ENCODE results near the gene ACTN4. TPM values are rescaled to one million over a fixed set of nuclear protein-coding genes. Genes with fewer than 3 reads are reported as not detected.

The ACTN4 gene
- total RNA-seq, 2 experiments from 2014 or later: 337 to 354 TPM

- Mint-ChIP-seq H3K4me3 (peak overlapping the region; percentile 5), H3K27me3 (peaks cover 7% of the 10 kb centered on the region), H3K27ac (peak overlapping the region; percentile 83), H3K4me1 (peaks cover 47% of the 10 kb centered on the region), H3K9me3 (no peaks in the 10 kb centered on the region), H3K36me3 (ENCODE audit: low read depth) (peaks cover 12% of the 10 kb centered on the region)
- ChIA-PET CTCF (interaction anchor here (0.5 to 1.9 kb wide), 8 partner anchors 11 to 197 kb away, joined by 3 to 8 read pairs (median 4); partner anchors contain the start of genes MRPS12 and SARS2), POLR2A (no interaction called here)
- DNase-seq: no peak
These were observed 86.2 kb downstream of the ACTN4 start for GRCh38 chr19:38733493-38734175.

- POLR2A ChIA-PET: no interaction called here
- CTCF ChIA-PET: interaction anchor here (1.2 to 1.9 kb wide), 7 partner anchors 11 to 196 kb away, joined by 3 to 8 read pairs (median 4); partner anchors contain the start of genes MRPS12 and SARS2
- DNase-seq: no peak
- Mint-ChIP-seq H3K27ac (peak overlapping the region; percentile 83), H3K36me3 (ENCODE audit: low read depth) (peaks cover 12% of the 10 kb centered on the region), H3K4me3 (peak overlapping the region; percentile 69), H3K27me3 (peaks cover 7% of the 10 kb centered on the region), H3K9me3 (no peaks in the 10 kb centered on the region), H3K4me1 (peaks cover 47% of the 10 kb centered on the region)
These were observed 86.7 kb downstream of the ACTN4 start for GRCh38 chr19:38734176-38734425.

- ChIA-PET CTCF (interaction anchor here (0.6 to 1.9 kb wide), 9 partner anchors 12 to 1731 kb away, joined by 3 to 8 read pairs (median 4); partner anchors contain the start of genes BLVRB, MRPS12 and SARS2), POLR2A (no interaction called here)
- Mint-ChIP-seq H3K4me1 (peaks cover 49% of the 10 kb centered on the region), H3K9me3 (no peaks in the 10 kb centered on the region), H3K27ac (peak overlapping the region; percentile 83), H3K36me3 (ENCODE audit: low read depth) (peaks cover 10% of the 10 kb centered on the region), H3K27me3 (peaks cover 7% of the 10 kb centered on the region), H3K4me3 (peak overlapping the region; percentile 69)
- DNase-seq: peak; percentile 48
These were observed 87.2 kb downstream of the ACTN4 start for GRCh38 chr19:38734426-38735256.

- H3K4me1 Mint-ChIP-seq: peaks cover 49% of the 10 kb centered on the region
- no peaks in the 10 kb centered on the region for H3K9me3 Mint-ChIP-seq
- peaks cover 7% of the 10 kb centered on the region for H3K27me3 Mint-ChIP-seq
- ChIA-PET POLR2A (no interaction called here), CTCF (interaction anchor here (0.6 to 1.7 kb wide), 7 partner anchors 12 to 1731 kb away, joined by 3 to 8 read pairs (median 3); partner anchors contain the start of genes BLVRB, MRPS12 and SARS2)
- peak overlapping the region; percentile 83 for H3K27ac Mint-ChIP-seq
- peak overlapping the region; percentile 69 for H3K4me3 Mint-ChIP-seq
- peaks cover 6% of the 10 kb centered on the region for H3K36me3 Mint-ChIP-seq (ENCODE audit: low read depth)
- DNase-seq: peak; percentile 27
These were observed 87.8 kb downstream of the ACTN4 start for GRCh38 chr19:38735257-38735686.

GRCh38 chr19:38736036-38736412 is 88.6 kb downstream of the ACTN4 start:
- POLR2A ChIA-PET: no interaction called here
- Mint-ChIP-seq H3K4me1 (peaks cover 45% of the 10 kb centered on the region), H3K27me3 (peaks cover 7% of the 10 kb centered on the region), H3K27ac (no peak overlapping the region), H3K36me3 (ENCODE audit: low read depth) (peaks cover 1% of the 10 kb centered on the region), H3K4me3 (no peak overlapping the region), H3K9me3 (no peaks in the 10 kb centered on the region)
- DNase-seq: peak; percentile 46
- CTCF ChIA-PET: no interaction called here

GRCh38 chr19:38736413-38737280 is 89.2 kb downstream of the ACTN4 start:
- peak; percentile 54 for DNase-seq
- Mint-ChIP-seq H3K4me3 (peak overlapping the region; percentile 55), H3K9me3 (no peaks in the 10 kb centered on the region), H3K36me3 (ENCODE audit: low read depth) (peaks cover 1% of the 10 kb centered on the region), H3K4me1 (peaks cover 45% of the 10 kb centered on the region), H3K27ac (no peak overlapping the region), H3K27me3 (peaks cover 7% of the 10 kb centered on the region)
- ChIA-PET CTCF (no interaction called here), POLR2A (interaction anchor here (0.6 kb wide), 1 partner anchor 11 kb away, joined by 4 read pairs; no protein-coding TSS in a partner anchor)

- POLR2A ChIA-PET: no interaction called here
- CTCF ChIA-PET: no interaction called here
- peaks cover 7% of the 10 kb centered on the region for H3K27me3 Mint-ChIP-seq
- H3K27ac Mint-ChIP-seq: no peak overlapping the region
- H3K9me3 Mint-ChIP-seq: no peaks in the 10 kb centered on the region
- peak overlapping the region; percentile 28 for H3K4me3 Mint-ChIP-seq
- peaks cover 1% of the 10 kb centered on the region for H3K36me3 Mint-ChIP-seq (ENCODE audit: low read depth)
- peaks cover 45% of the 10 kb centered on the region for H3K4me1 Mint-ChIP-seq
- no peak for DNase-seq
These were observed 89.9 kb downstream of the ACTN4 start for GRCh38 chr19:38737281-38737865.

- ChIA-PET CTCF (interaction anchor here (0.6 kb wide), 1 partner anchor 246 kb away, joined by 3 read pairs; no protein-coding TSS in a partner anchor), POLR2A (no interaction called here)
- peak overlapping the region; percentile 23 for H3K27ac Mint-ChIP-seq
- H3K4me1 Mint-ChIP-seq: peaks cover 41% of the 10 kb centered on the region
- no peaks in the 10 kb centered on the region for H3K9me3 Mint-ChIP-seq
- DNase-seq: no peak
- H3K27me3 Mint-ChIP-seq: peaks cover 7% of the 10 kb centered on the region
- H3K36me3 Mint-ChIP-seq (ENCODE audit: low read depth): no peaks in the 10 kb centered on the region
- peak overlapping the region; percentile 28 for H3K4me3 Mint-ChIP-seq
These were observed 90.7 kb downstream of the ACTN4 start for GRCh38 chr19:38737921-38738737.

GRCh38 chr19:38739440-38740256 is 92.2 kb downstream of the ACTN4 start:
- Mint-ChIP-seq H3K4me1 (peaks cover 26% of the 10 kb centered on the region), H3K27ac (peak overlapping the region; percentile 33), H3K9me3 (no peaks in the 10 kb centered on the region), H3K4me3 (no peak overlapping the region), H3K36me3 (ENCODE audit: low read depth) (no peaks in the 10 kb centered on the region), H3K27me3 (peaks cover 7% of the 10 kb centered on the region)
- POLR2A ChIA-PET: no interaction called here
- no peak for DNase-seq
- CTCF ChIA-PET: interaction anchor here (0.6 to 0.7 kb wide), 3 partner anchors 191 to 1994 kb away, joined by 3 to 4 read pairs (median 3); partner anchors contain the start of genes MRPS12 and SARS2

- POLR2A ChIA-PET: no interaction called here
- CTCF ChIA-PET: interaction anchor here (0.7 kb wide), 1 partner anchor 1994 kb away, joined by 4 read pairs; no protein-coding TSS in a partner anchor
These were observed 92.8 kb downstream of the ACTN4 start for GRCh38 chr19:38740257-38740592.

GRCh38 chr19:38740932-38741331 is 93.5 kb downstream of the ACTN4 start:
- Mint-ChIP-seq H3K4me1 (peaks cover 22% of the 10 kb centered on the region), H3K9me3 (no peaks in the 10 kb centered on the region), H3K27me3 (peaks cover 5% of the 10 kb centered on the region), H3K36me3 (ENCODE audit: low read depth) (no peaks in the 10 kb centered on the region), H3K27ac (no peak overlapping the region), H3K4me3 (no peak overlapping the region)
- DNase-seq: no peak
- POLR2A ChIA-PET: no interaction called here
- CTCF ChIA-PET: no interaction called here

More at GRCh38 chr19:38740257-38740592, 92.8 kb downstream of the ACTN4 start:
- Mint-ChIP-seq H3K4me3 (no peak overlapping the region), H3K9me3 (no peaks in the 10 kb centered on the region), H3K27me3 (peaks cover 5% of the 10 kb centered on the region), H3K4me1 (peaks cover 21% of the 10 kb centered on the region), H3K27ac (no peak overlapping the region), H3K36me3 (ENCODE audit: low read depth) (no peaks in the 10 kb centered on the region)
- DNase-seq: no peak
